Activated naive CD4-positive, alpha-beta T cell treated with anti-CD3 and anti-CD28 coated beads for 36 hours (primary cell): ENCODE results near the gene HOXB13. TPM values are rescaled to one million over a fixed set of nuclear protein-coding genes. Genes with fewer than 3 reads are reported as not detected.
A peak's percentile ranks its signal among the peaks of the same experiment; 100 is the strongest.

ENCODE experiments used
- CTCF ChIA-PET: fragments of 350-600 bp; sonication (Branson Sonifier 250); formaldehyde crosslinking; loops from one replicate; lab custom pipeline; 2021; ENCODE audit warnings: antibody characterized with exemption; lab: Charles Lee
- DNase-seq: peaks from one replicate; pipeline ENCODE4 v3.0.0-alpha.2; 2020
- H3K27ac Mint-ChIP-seq: one replicate; pipeline ENCODE4 v1.8.0; 2021; ENCODE audit warnings: mild to moderate bottlenecking, mixed read lengths
- H3K27me3 Mint-ChIP-seq: one replicate; pipeline ENCODE4 v1.8.0; 2021; ENCODE audit warnings: low read depth, mixed read lengths
- H3K36me3 Mint-ChIP-seq: one replicate; pipeline ENCODE4 v1.8.0; 2021; ENCODE audit warnings: low read depth, mixed read lengths
- H3K4me1 Mint-ChIP-seq: one replicate; pipeline ENCODE4 v1.8.0; 2021; ENCODE audit warnings: low read depth, mixed read lengths
- H3K4me3 Mint-ChIP-seq: one replicate; pipeline ENCODE4 v1.8.0; 2021; ENCODE audit warnings: mild to moderate bottlenecking, moderate library complexity, mixed read lengths
- H3K9me3 Mint-ChIP-seq: one replicate; pipeline ENCODE4 v1.8.0; 2021; ENCODE audit warnings: mixed read lengths
- intact Hi-C: fragments of 100-400 bp; cut with micrococcal nuclease; formaldehyde crosslinking; loops from one replicate; pipeline ENCODE4 v1.15.1; 2023
- total RNA-seq, 2 experiments: library from RNA; stranded (reverse); gene quantifications; one replicate each; pipeline ENCODE4 v1.2.3, GENCODE V29; 2021

Gene HOXB13
- total RNA-seq, 2 experiments from 2014 or later, result not detected

GRCh38 chr17:48730240-48730550 is 1.6 kb upstream of the HOXB13 start:
- Mint-ChIP-seq H3K9me3 (no peaks in the 10 kb centered on the region), H3K4me1 (peaks cover 31% of the 10 kb centered on the region), H3K36me3 (no peaks in the 10 kb centered on the region), H3K27ac (no peak overlapping the region), H3K4me3 (no peak overlapping the region), H3K27me3 (peaks cover 87% of the 10 kb centered on the region)
- DNase-seq, result no peak
- CTCF ChIA-PET, result no interaction called here
- intact Hi-C loops, result no loop called here

- CTCF ChIA-PET, result no interaction called here
- peaks cover 37% of the 10 kb centered on the region for H3K4me1 Mint-ChIP-seq
- peaks cover 86% of the 10 kb centered on the region for H3K27me3 Mint-ChIP-seq
- H3K4me3 Mint-ChIP-seq, result no peak overlapping the region
- no peak overlapping the region for H3K27ac Mint-ChIP-seq
- H3K36me3 Mint-ChIP-seq, result no peaks in the 10 kb centered on the region
- no peak for DNase-seq
- no peaks in the 10 kb centered on the region for H3K9me3 Mint-ChIP-seq
- intact Hi-C loops, result loop anchor here (10.0 kb wide), 1 partner anchor 265 kb away; the partner anchor contains the start of gene IGF2BP1
These were observed 1.0 kb upstream of the HOXB13 start for GRCh38 chr17:48729335-48730239.

GRCh38 chr17:48727415-48728175 is 955 bp downstream of the HOXB13 start:
- no peaks in the 10 kb centered on the region for H3K9me3 Mint-ChIP-seq
- CTCF ChIA-PET, result interaction anchor here (1.3 to 1.5 kb wide), 2 partner anchors 8 to 24 kb away, joined by 4 to 5 read pairs; no protein-coding TSS in a partner anchor
- peaks cover 43% of the 10 kb centered on the region for H3K4me1 Mint-ChIP-seq
- no peak overlapping the region for H3K27ac Mint-ChIP-seq
- DNase-seq, result no peak
- intact Hi-C loops, result loop anchor here (10.0 kb wide), 1 partner anchor 267 kb away; the partner anchor contains the start of gene IGF2BP1
- H3K27me3 Mint-ChIP-seq, result peaks cover 85% of the 10 kb centered on the region
- H3K36me3 Mint-ChIP-seq, result no peaks in the 10 kb centered on the region
- H3K4me3 Mint-ChIP-seq, result no peak overlapping the region

GRCh38 chr17:48726916-48727286 is 1.6 kb downstream of the HOXB13 start:
- DNase-seq, result no peak
- H3K27ac Mint-ChIP-seq, result no peak overlapping the region
- peaks cover 42% of the 10 kb centered on the region for H3K4me1 Mint-ChIP-seq
- H3K36me3 Mint-ChIP-seq, result no peaks in the 10 kb centered on the region
- peaks cover 85% of the 10 kb centered on the region for H3K27me3 Mint-ChIP-seq
- H3K4me3 Mint-ChIP-seq, result no peak overlapping the region
- CTCF ChIA-PET, result interaction anchor here (0.6 to 4.1 kb wide), 8 partner anchors 7 to 153 kb away, joined by 3 to 64 read pairs (median 4); no protein-coding TSS in a partner anchor
- no peaks in the 10 kb centered on the region for H3K9me3 Mint-ChIP-seq
- intact Hi-C loops, result loop anchor here (10.0 kb wide), 1 partner anchor 268 kb away; the partner anchor contains the start of gene IGF2BP1

- Mint-ChIP-seq H3K36me3 (no peaks in the 10 kb centered on the region), H3K27me3 (peaks cover 88% of the 10 kb centered on the region), H3K4me3 (no peak overlapping the region), H3K27ac (no peak overlapping the region), H3K4me1 (peaks cover 42% of the 10 kb centered on the region), H3K9me3 (no peaks in the 10 kb centered on the region)
- CTCF ChIA-PET, result interaction anchor here (0.6 to 4.1 kb wide), 11 partner anchors 20 to 156 kb away, joined by 3 to 64 read pairs (median 4); no protein-coding TSS in a partner anchor
- DNase-seq, result no peak
- intact Hi-C loops, result loop anchor here (10.0 kb wide), 1 partner anchor 268 kb away; the partner anchor contains the start of gene IGF2BP1
These were observed 2.2 kb downstream of the HOXB13 start for GRCh38 chr17:48726114-48726915.

- Mint-ChIP-seq H3K9me3 (no peaks in the 10 kb centered on the region), H3K36me3 (no peaks in the 10 kb centered on the region), H3K4me1 (peaks cover 42% of the 10 kb centered on the region), H3K27ac (no peak overlapping the region), H3K4me3 (peak overlapping the region; percentile 36), H3K27me3 (peaks cover 92% of the 10 kb centered on the region)
- CTCF ChIA-PET, result interaction anchor here (0.6 to 4.1 kb wide), 24 partner anchors 9 to 159 kb away, joined by 3 to 64 read pairs (median 8); no protein-coding TSS in a partner anchor
- intact Hi-C loops, result loop anchor here (2.0 to 10.0 kb wide), 3 partner anchors 23 to 269 kb away; partner anchors contain the start of gene IGF2BP1
- DNase-seq, result no peak
These were observed 3.1 kb downstream of the HOXB13 start for GRCh38 chr17:48725288-48726064.

GRCh38 chr17:48725004-48725287 is 3.6 kb downstream of the HOXB13 start:
- intact Hi-C loops, result loop anchor here (2.0 to 10.0 kb wide), 3 partner anchors 24 to 270 kb away; partner anchors contain the start of gene IGF2BP1
- Mint-ChIP-seq H3K9me3 (no peaks in the 10 kb centered on the region), H3K4me1 (peaks cover 43% of the 10 kb centered on the region), H3K27ac (no peak overlapping the region), H3K36me3 (no peaks in the 10 kb centered on the region), H3K4me3 (peak overlapping the region; percentile 36), H3K27me3 (peaks cover 92% of the 10 kb centered on the region)
- CTCF ChIA-PET, result interaction anchor here (0.6 to 4.1 kb wide), 23 partner anchors 10 to 268 kb away, joined by 3 to 64 read pairs (median 8); no protein-coding TSS in a partner anchor
- DNase-seq, result no peak

GRCh38 chr17:48724251-48725003 is 4.1 kb downstream of the HOXB13 start:
- no peaks in the 10 kb centered on the region for H3K9me3 Mint-ChIP-seq
- CTCF ChIA-PET, result interaction anchor here (0.5 to 4.1 kb wide), 41 partner anchors 8 to 1292 kb away, joined by 3 to 64 read pairs (median 5); no protein-coding TSS in a partner anchor
- peak overlapping the region; percentile 57 for H3K4me3 Mint-ChIP-seq
- no peak overlapping the region for H3K27ac Mint-ChIP-seq
- peak; percentile 94 for DNase-seq
- H3K36me3 Mint-ChIP-seq, result no peaks in the 10 kb centered on the region
- intact Hi-C loops, result loop anchor here (1.0 to 10.0 kb wide), 7 partner anchors 24 to 308 kb away; partner anchors contain the start of genes HOXB7 and IGF2BP1
- peaks cover 92% of the 10 kb centered on the region for H3K27me3 Mint-ChIP-seq
- peaks cover 43% of the 10 kb centered on the region for H3K4me1 Mint-ChIP-seq

GRCh38 chr17:48723423-48724250 is 4.9 kb downstream of the HOXB13 start:
- Mint-ChIP-seq H3K36me3 (no peaks in the 10 kb centered on the region), H3K4me1 (peaks cover 43% of the 10 kb centered on the region), H3K9me3 (no peaks in the 10 kb centered on the region), H3K27ac (no peak overlapping the region), H3K4me3 (peak overlapping the region; percentile 46), H3K27me3 (peaks cover 92% of the 10 kb centered on the region)
- intact Hi-C loops, result loop anchor here (1.0 to 10.0 kb wide), 7 partner anchors 25 to 309 kb away; partner anchors contain the start of genes HOXB7 and IGF2BP1
- no peak for DNase-seq
- CTCF ChIA-PET, result interaction anchor here (0.5 to 4.1 kb wide), 40 partner anchors 8 to 1293 kb away, joined by 3 to 64 read pairs (median 4); no protein-coding TSS in a partner anchor
